Bronchial epithelial cell (primary cell): ENCODE measurements around the gene HSCB. TPM values are rescaled to one million over a fixed set of nuclear protein-coding genes. Genes with fewer than 3 reads are reported as not detected.

Experiments used
- DNase-seq: peaks from one replicate; pipeline ENCODE4 v3.0.0-alpha.2; 2010; ENCODE audit warnings: low read depth
- FAIRE-seq: peaks from 2 replicates; lab custom pipeline; 2011; peaks lifted over from hg19 to GRCh38; lab: Jason Lieb, UNC
- H3K27me3 ChIP-seq: 2 replicates; pipeline ENCODE4 v1.5.1; 2011; ENCODE audit warnings: low read length; ENCODE audit not compliant: control insufficient read depth, insufficient read depth
- H3K36me3 ChIP-seq: 2 replicates; pipeline ENCODE4 v1.5.1; 2011; ENCODE audit warnings: low read length; ENCODE audit not compliant: control insufficient read depth, insufficient read depth
- H3K4me3 ChIP-seq: 2 replicates; pipeline ENCODE4 v1.5.1; 2011; ENCODE audit warnings: mild to moderate bottlenecking, low read depth, low read length, control low read depth
- total RNA-seq: library from RNA; depleted of rRNA; stranded (reverse); fragments of >200 nt; gene quantifications from 2 replicates; pipeline ENCODE4 v1.2.1, GENCODE V29; 2014
- TF ChIP-seq, protein P1 (sequence below): IDR thresholded peaks from 2 replicates; pipeline ENCODE4 v1.5.1; 2011; ENCODE audit warnings: mild to moderate bottlenecking, moderate library complexity, low read length, control low read depth, inconsistent platforms; ENCODE audit not compliant: insufficient read depth, severe bottlenecking

Gene HSCB
- total RNA-seq, 1 donor from 2014 or later = 24.7 TPM

DNA sequence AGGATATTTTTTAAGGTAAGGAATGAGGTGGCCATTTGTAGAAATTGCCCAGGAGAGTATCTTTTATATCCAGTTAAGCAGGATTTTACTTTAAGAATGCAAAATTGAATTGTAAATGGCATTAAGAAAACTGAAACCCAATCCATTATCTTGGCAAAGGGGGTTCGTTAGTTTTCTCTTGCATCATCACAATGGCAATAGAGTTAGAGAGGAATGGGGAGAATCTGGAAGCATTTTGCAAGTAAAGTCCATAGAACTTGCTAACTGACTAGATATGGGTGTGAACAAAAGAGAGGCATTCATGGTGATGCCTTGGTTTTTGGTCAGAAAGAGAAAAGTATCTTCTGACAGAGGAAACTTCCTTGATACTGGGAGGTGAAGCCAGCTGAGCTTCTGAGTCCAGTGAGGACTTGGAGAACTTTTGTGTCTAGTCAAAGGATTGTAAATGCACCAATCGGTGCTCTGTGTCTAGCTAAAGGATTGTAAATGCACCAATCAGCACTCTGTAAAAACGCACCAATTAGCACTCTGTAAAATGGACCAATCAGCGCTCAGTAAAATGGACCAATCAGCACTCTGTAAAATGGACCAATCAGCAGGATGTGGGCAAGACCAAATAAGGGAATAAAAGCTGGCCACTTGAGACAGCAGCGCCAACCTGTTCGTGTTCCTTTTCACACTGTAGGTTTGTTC is 27.0 kb downstream of the HSCB start:
- Histone ChIP-seq H3K27me3 (no peaks in the 10 kb centered on the region), H3K36me3 (no peaks in the 10 kb centered on the region), H3K4me3 (no peak overlapping the region)
- FAIRE-seq (no peak), DNase-seq (no peak)
- TF ChIP-seq, protein P1, sequence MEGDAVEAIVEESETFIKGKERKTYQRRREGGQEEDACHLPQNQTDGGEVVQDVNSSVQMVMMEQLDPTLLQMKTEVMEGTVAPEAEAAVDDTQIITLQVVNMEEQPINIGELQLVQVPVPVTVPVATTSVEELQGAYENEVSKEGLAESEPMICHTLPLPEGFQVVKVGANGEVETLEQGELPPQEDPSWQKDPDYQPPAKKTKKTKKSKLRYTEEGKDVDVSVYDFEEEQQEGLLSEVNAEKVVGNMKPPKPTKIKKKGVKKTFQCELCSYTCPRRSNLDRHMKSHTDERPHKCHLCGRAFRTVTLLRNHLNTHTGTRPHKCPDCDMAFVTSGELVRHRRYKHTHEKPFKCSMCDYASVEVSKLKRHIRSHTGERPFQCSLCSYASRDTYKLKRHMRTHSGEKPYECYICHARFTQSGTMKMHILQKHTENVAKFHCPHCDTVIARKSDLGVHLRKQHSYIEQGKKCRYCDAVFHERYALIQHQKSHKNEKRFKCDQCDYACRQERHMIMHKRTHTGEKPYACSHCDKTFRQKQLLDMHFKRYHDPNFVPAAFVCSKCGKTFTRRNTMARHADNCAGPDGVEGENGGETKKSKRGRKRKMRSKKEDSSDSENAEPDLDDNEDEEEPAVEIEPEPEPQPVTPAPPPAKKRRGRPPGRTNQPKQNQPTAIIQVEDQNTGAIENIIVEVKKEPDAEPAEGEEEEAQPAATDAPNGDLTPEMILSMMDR = no peak

DNA sequence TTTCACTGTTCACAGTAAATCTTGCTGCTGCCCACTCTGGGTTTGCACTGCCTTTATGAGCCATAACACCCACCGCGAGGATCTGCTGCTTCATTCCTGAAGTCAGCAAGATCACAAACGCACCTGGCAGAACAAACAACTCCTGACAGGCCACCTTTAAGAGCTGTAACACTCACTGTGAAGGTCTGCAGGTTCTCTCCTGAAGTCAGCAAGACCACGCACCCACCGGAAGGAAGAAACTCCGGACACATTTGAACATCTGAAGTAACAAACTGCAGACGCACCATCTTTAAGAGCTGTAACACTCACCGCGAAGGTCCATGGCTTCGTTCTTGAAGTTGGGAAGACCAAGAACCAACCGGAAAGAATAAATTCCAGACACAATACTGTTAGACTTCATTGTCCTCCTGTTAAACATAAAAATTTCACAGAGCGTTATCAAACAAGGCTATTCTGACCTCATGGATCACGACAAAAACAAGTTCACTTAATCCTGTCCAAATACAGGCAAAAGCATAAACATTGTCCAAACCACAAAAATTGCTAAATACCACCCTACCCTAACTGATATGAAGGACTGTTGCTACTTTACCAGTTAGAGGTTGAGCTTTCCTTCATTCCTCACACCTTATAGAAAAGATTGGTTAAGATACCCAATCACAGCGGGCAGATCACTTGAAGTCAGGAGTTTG is 27.7 kb downstream of the HSCB start:
- DNase-seq (no peak), FAIRE-seq (no peak)
- no peaks in the 10 kb centered on the region for H3K27me3 ChIP-seq
- TF ChIP-seq, protein P1 = no peak
- H3K36me3 ChIP-seq = peaks cover 2% of the 10 kb centered on the region
- no peak overlapping the region for H3K4me3 ChIP-seq

DNA sequence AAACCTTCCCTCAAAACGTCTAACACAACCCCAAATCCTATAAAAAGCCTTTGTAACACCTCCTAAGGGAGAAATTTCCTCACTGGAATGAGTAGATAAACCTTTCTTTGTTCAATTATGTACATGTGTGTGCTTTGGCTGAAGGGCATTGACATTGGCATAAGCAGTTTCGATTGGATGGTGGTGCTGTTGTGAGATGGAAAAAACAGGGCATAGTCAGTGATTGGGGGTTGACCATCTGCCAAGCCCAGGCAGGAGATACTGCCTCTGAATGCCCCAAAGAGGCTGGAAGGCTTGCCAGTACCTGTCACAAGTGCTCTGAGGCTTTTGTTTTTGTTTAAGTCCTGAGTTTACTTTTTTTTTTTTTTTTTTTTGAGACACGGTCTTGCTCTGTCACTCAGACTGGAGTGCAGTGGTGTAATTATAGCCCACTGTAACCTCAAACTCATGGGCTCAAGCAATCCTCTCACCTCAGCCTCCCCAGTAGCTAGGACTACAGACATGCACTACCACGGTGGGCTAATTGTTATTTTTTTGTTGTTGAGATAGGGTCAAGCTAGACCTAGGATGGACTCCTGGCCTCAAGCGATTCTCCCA is 29.5 kb downstream of the HSCB start:
- TF ChIP-seq, protein P1 = no peak
- Histone ChIP-seq H3K4me3 (no peak overlapping the region), H3K36me3 (peaks cover 2% of the 10 kb centered on the region), H3K27me3 (no peaks in the 10 kb centered on the region)
- DNase-seq (peak; percentile 88), FAIRE-seq (no peak)

DNA sequence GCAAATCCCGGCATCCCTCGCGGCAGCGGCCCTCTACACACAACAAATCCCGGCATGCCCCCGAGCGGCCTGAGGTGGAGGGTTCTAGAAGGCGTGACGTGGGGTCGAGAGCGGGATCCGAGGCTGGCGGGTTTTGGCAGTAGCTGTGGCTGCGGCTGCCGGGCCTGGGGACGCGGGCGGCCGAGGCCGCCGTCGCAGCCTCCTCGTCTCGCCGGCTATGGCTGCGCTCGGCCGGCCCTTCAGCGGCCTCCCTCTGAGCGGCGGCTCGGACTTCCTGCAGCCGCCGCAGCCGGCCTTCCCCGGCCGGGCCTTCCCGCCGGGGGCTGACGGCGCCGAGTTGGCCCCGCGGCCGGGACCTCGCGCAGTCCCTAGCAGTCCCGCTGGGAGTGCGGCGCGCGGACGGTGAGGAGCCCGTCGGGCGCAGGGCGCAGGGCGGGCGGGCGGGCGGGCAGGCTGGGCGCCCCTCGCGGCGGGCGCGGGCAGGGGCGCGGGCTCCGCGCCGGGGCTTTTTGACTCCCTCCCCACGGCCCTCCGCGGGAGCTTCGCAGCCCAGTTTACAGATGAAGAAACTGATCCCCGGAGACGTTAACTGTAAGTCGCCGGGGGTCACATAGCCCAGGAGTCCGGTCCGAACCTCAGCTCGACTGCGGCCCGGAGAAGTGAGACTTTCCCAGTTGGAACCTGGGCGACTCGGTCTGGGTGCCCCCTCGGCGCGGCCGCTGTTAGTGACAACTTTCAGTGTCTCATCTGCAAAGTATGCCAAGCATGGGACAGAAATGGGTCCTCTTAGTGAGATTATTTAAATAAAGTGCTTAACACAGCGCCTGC is 31.0 kb downstream of the HSCB start, which contains the start of gene CCDC117:
TSS of gene CCDC117 (plus strand) at position 63 of the 828 bp plus-strand sequence. CDS start at position 218, 155 bp downstream.
- peak; percentile 88 for DNase-seq
- Histone ChIP-seq H3K4me3 (peak within 1 kb of the TSS; percentile 82), H3K36me3 (peaks cover 2% of the 10 kb centered on the region), H3K27me3 (no peaks in the 10 kb centered on the region)
- no peak for FAIRE-seq
- TF ChIP-seq, protein P1 = peak; percentile 36

DNA sequence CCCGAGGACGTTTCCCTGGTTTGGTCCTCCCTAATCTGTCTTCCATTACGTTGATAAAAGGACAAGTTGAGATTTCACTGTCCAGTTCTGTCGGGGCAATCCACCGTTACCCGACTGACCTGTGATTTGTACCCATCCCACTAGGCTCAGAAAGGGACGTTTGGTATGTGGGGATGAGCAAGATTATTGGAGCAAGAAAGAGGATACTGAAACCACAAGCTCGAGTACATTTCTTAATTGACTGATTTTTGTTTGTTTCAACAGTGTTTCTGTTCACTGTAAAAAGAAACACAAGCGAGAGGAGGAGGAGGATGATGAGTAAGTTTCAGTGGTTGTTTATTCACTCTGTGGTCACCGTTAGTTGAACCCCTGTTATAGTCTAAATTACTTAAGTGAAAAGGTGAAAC is 31.6 kb downstream of the HSCB start:
- peak; percentile 47 for DNase-seq

More for the DNA sequence above, 31.6 kb downstream of the HSCB start:
- Histone ChIP-seq H3K27me3 (no peaks in the 10 kb centered on the region), H3K36me3 (peaks cover 2% of the 10 kb centered on the region), H3K4me3 (peak overlapping the region; percentile 82)
- no peak for FAIRE-seq
- TF ChIP-seq, protein P1 = no peak
